HG03039 (cell line): ENCODE results near the gene REM1.
"Not testable (repeated sequence)": the region's sequence is repeated elsewhere in the genome, so short reads cannot be mapped to it uniquely, and the experiment has no call there.

Source experiments
- ATAC-seq: cut with Tn5 transposase; IDR thresholded peaks from one replicate; pipeline ENCODE4 v1.9.1; 2021; ENCODE audit warnings: mild to moderate bottlenecking, moderate library complexity; ENCODE audit not compliant: unreplicated experiment

REM1 gene, protein sequence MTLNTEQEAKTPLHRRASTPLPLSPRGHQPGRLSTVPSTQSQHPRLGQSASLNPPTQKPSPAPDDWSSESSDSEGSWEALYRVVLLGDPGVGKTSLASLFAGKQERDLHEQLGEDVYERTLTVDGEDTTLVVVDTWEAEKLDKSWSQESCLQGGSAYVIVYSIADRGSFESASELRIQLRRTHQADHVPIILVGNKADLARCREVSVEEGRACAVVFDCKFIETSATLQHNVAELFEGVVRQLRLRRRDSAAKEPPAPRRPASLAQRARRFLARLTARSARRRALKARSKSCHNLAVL

DNA sequence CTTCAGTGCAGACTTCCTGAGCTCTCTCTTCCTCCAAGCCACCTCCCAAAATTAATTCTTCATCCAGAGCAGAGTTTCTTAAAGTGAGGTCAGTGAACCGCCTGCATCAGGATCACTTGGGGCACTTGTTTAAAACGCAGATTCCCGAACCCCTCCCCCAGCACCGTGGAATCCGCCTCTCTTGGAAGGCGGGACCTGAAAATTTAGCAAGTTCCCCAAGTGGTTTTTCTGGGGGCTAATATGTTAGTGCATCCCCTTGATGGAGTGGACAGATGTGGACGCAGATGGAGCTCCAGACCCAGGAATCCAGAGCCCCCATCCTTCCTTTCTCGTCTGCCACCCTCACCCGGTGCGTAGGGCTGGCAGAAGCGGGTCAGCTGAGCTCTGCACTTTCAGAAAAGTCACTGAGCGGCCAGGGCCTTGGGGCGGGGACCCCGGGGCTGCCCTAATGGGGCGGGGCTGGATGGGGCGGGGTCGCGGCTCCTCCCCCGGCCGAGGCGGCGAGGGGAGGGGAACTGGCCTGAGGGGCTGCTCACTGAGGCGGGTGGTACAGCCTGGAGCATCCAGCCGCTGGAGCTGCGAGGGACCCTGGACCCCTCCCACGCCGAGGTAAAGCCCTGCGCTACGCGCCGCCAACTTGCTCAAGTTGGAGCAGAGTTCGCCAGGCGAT, at the start of gene REM1, which contains the start of gene DEFB124:
TSS of gene REM1 (plus strand) at position 531 of the 670 bp plus-strand sequence. CDS start 1,158 bp downstream, outside the sequence.
TSS of gene DEFB124 (minus strand) at position 370 of the 670 bp plus-strand sequence. CDS start 2,114 bp downstream, outside the sequence.
- ATAC-seq, result no peak

DNA sequence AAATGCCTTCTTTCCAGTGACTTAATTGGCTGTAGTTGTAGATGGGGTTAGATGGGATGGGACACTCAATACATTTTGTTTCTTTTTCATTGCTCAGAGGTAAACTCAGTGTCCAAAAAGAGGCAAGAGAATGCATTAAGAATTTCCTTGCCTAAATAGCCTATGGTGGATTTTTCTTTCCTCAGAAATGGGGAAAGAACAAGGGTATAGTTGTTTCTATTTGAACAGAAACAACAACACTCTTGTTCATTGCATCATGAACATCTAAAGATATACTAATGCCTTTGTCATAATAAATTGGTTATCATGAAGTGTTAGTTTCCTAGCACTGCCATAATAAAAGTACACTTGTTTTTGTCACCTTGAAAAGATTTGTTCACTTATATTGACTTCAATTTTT, 49.3 kb upstream of the REM1 start:
- no peak for ATAC-seq

DNA sequence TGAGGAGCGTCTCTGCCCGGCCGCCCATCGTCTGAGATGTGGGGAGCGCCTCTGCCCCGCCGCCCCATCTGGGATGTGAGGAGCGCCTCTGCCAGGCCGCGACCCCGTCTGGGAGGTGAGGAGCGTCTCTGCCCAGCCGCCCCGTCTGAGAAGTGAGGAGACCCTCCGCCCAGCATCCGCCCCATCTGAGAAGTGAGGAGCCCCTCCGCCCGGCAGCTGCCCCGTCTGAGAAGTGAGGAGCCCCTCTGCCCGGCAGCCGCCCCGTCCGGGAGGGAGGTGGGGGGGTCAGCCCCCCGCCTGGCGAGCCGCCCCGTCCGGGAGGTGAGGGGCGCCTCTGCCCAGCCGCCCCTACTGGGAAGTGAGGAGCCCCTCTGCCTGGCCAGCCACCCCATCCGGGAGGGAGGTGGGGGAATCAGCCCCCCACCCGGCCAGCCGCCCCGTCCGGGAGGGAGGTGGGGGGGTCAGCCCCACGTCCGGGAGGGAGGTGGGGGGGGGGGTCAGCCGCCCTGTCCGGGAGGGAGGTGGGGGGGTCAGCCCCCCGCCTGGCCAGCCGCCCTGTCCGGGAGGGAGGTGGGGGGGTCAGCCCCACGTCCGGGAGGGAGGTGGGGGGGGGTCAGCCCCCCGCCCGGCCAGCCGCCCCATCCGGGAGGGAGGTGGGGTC, 48.1 kb upstream of the REM1 start:
- not testable (repeated sequence) for ATAC-seq

DNA sequence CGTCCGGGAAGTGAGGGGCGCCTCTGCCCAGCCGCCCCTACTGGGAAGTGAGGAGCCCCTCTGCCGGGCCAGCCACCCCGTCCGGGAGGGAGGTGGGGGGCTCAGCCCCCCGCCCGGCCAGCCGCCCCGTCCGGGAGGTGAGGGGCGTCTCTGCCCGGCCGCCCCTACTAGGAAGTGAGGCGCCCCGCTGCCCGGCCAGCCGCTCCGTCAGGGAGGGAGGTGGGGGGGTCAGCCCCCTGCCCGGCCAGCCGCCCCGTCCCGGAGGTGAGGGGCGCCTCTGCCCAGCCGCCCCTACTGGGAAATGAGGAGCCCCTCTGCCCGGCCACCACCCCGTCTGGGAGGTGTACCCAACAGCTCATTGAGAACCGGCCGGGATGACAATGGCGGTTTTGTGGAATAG, 47.5 kb upstream of the REM1 start:
- not testable (repeated sequence) for ATAC-seq

DNA sequence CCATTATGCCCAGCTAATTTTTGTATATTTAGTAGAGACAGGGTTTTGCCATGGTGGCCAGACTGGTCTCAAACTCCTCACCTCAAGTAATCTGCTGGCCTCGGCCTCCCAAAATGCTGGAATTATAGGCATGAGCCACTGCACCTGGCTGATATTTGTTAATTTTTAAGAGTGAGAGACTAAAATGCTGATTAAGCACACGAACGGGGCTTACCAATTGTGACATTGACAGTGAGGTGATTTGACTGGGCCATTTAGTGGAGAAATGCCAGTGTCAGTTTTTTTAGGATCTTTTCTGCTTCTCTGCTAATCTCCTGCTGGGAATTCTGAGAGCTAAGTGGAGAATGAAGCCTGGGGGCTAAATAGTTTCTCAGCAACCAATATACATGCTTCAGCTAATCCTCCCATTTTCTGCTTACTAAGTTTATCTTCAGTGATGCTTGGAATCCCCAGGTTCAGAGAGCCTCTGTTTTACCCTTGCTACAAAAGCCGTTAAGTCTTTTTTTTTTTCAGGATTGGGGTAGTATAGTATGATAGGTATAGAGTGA, 44.4 kb upstream of the REM1 start:
- ATAC-seq, result no peak

DNA sequence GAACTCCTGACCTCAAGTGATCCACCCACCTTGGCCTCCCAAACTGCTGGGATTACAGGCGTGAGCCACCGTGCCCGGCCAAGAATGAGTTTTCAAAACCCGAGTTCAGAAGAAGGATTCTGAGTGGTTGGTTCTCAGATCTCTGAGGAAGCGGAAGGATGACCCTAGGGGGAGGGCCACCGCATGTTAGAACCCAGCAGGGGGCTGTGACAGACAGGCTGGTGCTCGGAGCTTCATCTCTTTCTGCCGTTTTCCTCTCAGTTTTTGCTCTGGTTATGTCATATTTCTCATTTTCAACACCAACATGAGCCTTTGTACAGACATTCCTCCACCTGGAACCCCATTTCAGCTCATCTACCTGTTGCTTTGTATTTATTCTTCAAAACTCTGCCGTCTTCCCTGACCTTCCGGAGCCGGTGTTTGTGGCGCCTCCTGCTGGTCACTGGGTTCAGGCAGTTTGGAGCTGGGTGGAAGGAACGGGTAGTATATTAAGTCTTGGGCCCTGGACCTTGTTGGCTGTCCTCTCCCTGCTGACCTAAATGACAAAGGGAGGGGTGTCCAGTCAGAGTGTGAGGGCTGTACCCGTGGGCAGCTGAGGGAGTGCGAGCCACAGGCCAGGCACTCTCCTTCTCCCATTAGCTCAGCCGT, 35.0 kb upstream of the REM1 start, which contains the start of gene DEFB123:
TSS of gene DEFB123 (plus strand) at position 621 of the 648 bp plus-strand sequence. CDS start 67 bp downstream, outside the sequence.
- no peak for ATAC-seq

DNA sequence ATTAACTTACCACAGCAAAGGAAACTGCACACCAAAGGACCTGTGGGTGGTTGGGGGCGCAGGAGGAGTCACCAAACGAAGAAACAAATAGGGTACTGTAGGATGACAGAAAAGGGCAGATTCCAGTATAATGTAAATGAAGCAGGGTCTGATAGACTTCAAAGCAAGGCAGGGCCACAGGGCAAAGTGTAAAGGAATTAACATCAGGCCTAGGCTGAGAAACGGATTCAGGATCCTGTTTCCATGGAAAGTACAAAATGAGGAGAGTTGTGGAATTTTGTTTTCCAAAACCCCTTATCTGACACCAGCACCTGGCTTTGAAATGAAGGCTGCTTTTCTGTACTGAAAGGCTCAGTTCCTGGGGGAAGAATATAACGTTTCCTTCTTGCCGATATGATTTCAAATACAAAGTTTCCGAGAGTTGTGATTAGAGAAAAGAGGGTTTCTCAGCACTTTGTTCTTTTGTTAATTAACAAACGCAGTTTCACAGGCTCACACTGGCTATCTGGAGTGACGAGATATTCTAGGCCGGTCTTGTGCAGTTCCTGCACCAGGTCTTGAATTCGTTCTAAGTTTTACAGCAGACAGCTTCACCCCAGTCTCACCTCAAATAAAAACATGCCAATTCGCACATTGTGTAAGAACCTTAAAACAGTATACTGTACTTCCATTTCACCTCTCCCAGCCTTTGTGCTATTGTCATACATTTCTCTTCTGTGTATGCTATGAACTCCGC, 28.8 kb upstream of the REM1 start:
- ATAC-seq, result no peak

DNA sequence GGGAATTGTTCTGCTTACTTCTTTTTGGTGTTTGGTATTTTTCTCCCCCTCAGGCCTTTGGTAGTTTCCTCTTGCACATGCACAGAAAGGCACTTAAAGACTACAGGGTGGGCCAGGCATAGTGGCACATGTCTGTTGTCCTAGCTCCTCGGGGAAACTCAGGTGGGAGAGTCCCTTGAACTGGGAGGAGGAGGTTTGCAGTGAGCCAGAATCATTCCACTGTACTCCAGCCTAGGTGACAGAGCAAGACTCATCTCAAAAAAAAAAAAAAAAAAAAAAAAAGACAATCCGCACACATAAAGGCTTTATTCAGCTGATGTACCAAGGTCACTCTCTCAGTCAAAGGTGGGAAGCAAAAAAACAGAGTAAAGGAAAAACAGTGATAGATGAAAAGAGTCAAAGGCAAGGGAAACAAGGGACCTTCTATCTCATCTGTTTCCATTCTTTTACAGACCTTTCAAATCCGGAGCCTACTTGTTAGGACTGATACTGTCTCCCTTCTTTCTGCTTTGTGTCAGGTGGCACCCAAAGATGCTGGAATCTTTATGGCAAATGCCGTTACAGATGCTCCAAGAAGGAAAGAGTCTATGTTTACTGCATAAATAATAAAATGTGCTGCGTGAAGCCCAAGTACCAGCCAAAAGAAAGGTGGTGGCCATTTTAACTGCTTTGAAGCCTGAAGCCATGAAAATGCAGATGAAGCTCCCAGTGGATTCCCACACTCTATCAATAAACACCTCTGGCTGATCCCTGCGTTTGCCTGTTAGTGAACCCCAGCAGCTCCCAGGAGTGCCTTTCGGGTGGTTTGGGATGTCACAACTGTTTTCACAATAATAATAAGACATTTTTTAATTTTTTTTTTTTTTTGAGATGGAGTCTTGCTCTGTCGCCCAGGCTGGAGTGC, 25.3 kb upstream of the REM1 start:
- no peak for ATAC-seq

DNA sequence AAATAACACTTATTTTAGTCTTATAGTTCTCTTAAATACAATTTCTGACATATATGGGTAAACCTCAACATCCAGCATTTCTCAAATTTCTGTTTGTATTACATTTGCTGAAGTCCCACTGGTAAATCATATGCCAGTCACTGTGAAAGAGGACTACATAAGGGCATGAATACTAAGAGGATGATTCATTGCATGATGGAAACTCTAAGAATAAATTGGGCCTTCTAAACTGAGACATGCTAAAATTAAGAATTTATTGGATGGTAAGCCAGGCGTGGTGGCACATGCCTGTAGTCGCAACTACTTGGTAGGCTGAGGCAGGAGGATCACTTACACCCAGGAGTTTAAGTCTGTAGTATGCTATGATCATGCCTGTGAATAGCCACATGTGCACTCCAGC, 22.5 kb upstream of the REM1 start:
- ATAC-seq, result no peak

DNA sequence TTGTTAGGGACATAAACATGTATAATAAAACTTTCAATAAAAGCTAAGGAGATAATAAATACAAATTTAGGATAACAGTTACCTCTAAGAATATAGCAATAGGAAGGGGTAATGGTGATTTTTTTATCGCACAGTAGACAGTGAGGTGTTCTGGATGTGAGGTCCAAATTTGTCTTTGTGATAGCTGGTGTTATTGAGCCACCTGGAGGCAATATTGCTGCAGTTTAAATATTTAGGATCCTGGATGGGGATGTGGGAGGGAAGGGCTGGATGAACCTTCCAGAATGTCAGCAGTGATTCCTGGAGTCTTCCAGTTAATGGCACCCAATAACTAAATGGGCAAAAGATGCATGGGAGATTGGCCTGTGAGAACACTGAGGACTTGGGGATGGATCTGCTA, 20.7 kb upstream of the REM1 start:
- no peak for ATAC-seq

DNA sequence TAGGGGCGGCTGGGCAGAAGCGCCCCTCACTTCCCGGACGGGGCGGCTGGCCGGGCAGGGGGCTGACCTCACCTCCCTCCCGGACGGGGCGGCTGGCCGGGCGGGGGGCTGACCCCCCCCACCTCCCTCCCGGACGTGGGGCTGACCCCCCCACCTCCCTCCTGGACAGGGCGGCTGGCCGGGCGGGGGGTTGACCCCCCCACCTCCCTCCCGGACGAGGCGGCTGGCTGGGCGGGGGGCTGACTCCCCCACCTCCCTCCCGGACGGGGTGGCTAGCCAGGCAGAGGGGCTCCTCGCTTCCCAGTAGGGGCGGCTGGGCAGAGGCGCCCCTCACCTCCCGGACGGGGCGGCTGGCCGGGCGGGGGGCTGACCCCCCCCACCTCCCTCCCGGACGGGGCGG, 4.1 kb upstream of the REM1 start:
- ATAC-seq, result not testable (repeated sequence)

DNA sequence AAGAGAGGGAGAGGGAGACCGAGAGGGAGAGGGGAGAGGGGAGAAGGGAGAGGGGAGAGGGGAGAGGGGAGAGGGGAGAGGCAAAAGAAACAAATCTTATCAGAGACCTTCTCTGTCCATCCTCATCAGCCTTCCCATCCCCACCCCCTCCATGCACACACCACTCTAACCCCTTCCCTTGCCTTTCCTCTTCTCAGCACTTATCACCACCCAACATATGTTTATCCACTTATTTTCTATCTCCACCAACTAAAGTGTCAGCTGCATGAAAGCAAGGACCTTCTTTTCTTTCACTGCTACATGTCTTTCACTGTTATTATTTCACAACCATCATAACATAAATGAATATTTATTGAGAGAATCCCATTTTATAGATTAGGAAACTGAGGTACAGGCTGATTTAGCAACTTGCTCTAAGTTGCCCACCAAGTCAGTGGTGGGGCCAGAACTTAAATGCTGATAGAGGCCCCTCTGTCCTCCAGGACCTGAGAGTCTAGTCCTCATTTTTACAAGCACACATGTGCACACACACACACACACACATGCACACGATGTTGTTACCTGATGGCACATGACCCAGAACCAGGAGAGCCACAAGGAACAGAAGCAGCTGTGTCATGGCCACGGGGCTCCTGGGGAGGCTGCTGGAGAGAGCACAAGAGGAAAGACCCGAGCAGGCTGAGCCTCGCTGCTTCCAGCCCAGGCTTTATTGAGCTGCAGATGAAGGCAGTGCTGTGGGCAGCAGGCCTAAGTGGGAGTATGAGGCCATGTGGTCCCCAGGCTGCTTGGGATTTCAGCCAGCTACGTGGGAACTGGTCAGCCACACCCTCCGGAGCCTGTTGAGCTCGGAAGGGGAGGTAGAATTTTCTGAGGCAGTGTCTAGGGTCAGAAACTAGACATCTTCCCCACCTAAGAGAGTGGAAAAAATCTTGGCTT, 2.4 kb upstream of the REM1 start:
- ATAC-seq, result no peak

DNA sequence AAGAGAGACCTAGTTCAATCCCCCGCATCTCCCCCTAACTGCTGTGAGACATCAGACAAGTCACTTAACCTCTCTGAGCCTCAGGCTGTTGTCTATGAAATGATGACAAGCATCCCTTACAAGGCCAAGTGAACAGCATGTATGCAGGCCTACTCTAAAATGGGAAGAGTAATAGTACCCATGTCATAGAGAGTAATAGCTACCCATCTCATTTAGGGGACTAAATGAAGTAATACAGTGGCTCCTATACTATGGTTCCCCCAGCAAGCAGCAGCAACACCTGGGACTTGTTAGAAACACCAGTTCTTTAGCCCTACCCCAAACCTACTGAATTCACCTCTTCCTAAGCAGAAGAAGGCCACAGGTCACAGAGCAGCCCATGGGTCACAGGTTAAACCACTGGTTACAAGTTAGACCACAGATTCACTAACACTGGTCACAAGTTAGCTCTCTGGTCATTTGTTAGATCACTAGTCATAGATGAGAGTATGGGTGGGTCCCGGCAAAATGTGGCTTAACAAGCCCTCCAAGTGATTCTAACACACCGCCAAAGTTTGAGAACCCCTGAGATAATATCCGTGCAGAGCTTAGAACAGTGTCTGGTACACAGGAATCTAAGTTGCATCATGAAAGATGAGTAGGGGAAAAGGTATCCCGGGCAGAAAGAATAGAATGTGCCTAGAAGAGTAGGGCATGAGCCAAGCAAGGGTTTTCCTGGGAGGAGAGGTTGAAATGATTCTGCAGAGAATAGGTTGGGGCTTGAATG, 1.6 kb upstream of the REM1 start:
- ATAC-seq, result no peak

DNA sequence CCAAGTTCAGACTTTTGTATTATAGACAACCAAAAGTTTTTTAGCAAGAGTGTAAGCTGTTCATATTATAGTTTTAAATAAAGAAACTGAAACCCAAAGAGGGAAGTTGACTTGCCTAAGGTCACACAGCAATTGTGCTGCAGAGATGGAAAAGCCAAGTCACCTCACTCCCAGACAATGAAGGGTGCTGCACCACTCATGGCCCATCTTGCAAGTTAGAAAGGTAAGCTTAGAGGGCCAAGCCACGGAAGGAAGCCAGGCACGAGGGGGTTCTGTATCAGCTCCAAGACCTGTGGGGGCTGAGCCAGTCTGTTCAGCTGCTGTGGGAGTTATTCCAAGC, 1.0 kb upstream of the REM1 start:
- ATAC-seq, result peak; percentile 59

DNA sequence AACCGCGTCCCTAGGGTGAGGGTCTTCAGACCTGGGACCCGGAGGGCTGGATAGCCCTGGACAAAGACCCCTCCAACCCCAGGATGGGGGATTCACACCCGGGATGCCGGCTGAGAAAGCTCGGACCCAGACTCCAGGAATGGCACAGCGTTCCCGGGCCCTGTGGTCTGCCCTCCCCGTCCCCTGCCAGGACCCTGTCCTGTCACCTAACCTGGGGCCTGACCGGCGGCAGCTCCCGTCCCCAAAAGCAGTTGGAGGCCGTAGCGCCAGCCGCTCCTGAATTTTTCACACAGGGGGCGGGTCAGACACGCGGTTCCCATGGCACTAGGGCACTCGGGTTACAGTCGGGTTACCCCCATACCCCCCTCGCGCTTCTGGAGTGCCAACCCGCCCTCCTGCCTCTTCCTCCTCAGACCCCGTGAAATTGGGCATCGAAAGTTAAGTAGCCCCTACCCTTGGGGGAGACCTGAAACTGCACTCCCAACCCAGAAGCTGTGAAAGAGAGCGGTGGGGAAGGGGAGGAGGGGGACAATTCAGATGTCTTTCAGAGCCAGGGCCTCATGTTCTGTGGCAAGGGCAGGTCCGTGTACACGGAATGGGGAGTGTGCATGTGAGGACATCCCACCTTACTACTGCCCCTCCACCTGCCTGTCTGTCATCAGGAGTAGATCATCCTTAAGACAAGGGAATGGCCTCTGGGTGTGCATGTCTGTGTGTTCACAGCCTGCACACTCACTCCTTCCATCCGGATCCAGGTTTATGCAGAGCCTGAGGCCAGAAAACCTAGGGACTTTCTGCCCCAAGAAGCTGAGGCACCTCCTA, 595 bp downstream of the REM1 start:
- ATAC-seq, result no peak

DNA sequence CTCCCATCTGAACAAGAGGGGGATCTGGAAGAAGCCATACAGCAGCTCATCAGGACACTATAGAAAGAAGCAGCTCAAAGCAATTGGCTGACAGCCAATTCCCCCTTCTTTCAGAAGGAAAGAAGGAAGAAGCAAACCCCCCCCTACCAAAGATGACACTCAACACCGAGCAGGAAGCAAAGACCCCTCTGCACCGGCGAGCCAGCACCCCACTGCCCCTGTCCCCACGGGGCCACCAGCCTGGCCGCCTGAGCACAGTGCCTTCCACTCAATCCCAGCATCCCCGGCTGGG, 1.2 kb downstream of the REM1 start:
- ATAC-seq, result no peak

DNA sequence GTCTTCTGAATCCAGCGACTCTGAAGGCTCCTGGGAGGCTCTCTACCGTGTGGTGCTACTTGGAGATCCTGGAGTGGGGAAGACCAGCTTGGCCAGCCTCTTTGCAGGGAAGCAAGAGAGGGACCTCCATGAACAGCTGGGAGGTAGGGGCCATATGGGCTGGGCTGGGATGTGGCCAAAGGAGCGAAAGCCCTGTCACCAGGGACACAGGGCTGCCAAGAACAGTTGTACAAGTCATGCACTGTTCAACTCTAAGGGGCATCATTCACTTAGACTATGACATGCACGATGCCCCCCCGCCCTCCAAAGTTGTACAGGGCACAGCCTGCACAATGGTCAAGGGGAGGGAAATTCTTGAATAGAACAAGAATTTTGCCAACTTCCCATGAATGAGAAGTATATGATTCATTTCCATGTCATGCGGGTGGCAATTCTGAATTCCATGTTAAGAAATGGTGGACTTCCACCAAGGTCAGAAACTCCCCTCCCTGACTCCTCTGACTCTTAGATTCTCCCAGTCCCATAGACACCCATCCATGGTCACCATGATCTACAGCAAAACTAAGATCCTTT, 1.6 kb downstream of the REM1 start:
- no peak for ATAC-seq
